GM12878 (cell line): ENCODE measurements around the gene SURF2.

Experiments
- BHLHE40 ChIP-seq, 2 experiments: fragments of 450-650 bp in 1 of 2; IDR thresholded peaks; 2 replicates each; pipeline ENCODE4 v1.6.1; 2011 to 2017; ENCODE audit warnings: low read depth in 2 of 2, borderline replicate concordance in 1 of 2, improper control_type of control experiment in 1 of 2, low read length in 1 of 2, mild to moderate bottlenecking in 1 of 2
- CHD2 ChIP-seq: IDR thresholded peaks from 2 replicates; pipeline ENCODE4 v1.6.1; 2011; ENCODE audit warnings: low read depth, low read length, improper control_type of control experiment, borderline replicate concordance
- CHD4 ChIP-seq: fragments of 200-600 bp; sonication (generic); IDR thresholded peaks from 2 replicates; pipeline ENCODE4 v1.6.1; 2016; ENCODE audit warnings: mild to moderate bottlenecking
- CTCF ChIP-seq, 3 experiments: IDR thresholded peaks in 2 of 3; conservative IDR thresholded peaks in 1 of 3; 2 replicates each; pipeline ENCODE4 v1.5.1; 2011; ENCODE audit warnings: low read depth in 3 of 3, low read length in 3 of 3, mild to moderate bottlenecking in 3 of 3, control low read depth in 2 of 3, moderate library complexity in 2 of 3, inconsistent platforms in 1 of 3, mixed read lengths in 1 of 3; ENCODE audit not compliant: control insufficient read depth in 2 of 3, insufficient read depth in 1 of 3; ENCODE audit errors: extremely low read depth in 1 of 3
- EP300 ChIP-seq, 2 experiments: fragments of 150-350 bp in 1 of 2; IDR thresholded peaks; 2 replicates each; pipeline ENCODE4 v1.6.1; 2011 to 2012; ENCODE audit warnings: low read depth in 2 of 2, low read length in 2 of 2, borderline replicate concordance in 1 of 2, improper control_type of control experiment in 1 of 2, inconsistent platforms in 1 of 2; ENCODE audit not compliant: control insufficient read depth in 1 of 2
- EZH2 ChIP-seq: IDR thresholded peaks from 2 replicates; pipeline ENCODE4 v1.6.1; 2012; ENCODE audit warnings: low read depth, mild to moderate bottlenecking, control low read depth, inconsistent platforms, low read length, borderline replicate concordance; ENCODE audit not compliant: control insufficient read depth
- MYB ChIP-seq: fragments of 150-350 bp; IDR thresholded peaks from 2 replicates; pipeline ENCODE4 v1.6.1; 2014; ENCODE audit warnings: mild to moderate bottlenecking, low read depth, low read length, borderline replicate concordance
- MYC ChIP-seq: IDR thresholded peaks from 2 replicates; pipeline ENCODE4 v1.6.1; 2011; ENCODE audit warnings: mild to moderate bottlenecking, low read length, moderate library complexity, inconsistent platforms; ENCODE audit not compliant: insufficient read depth, insufficient replicate concordance, insufficient read length, severe bottlenecking
- NR2C2 ChIP-seq: IDR thresholded peaks from 2 replicates; pipeline ENCODE4 v1.6.1; 2011; ENCODE audit warnings: borderline replicate concordance, low read depth; ENCODE audit not compliant: control insufficient read depth, insufficient read length
- POLR2A ChIP-seq: IDR thresholded peaks from 2 replicates; pipeline ENCODE4 v1.6.1; 2011; ENCODE audit warnings: low read depth, mild to moderate bottlenecking, low read length
- RFX5 ChIP-seq: IDR thresholded peaks from 2 replicates; pipeline ENCODE4 v1.6.1; 2011; ENCODE audit warnings: low read depth, low read length, improper control_type of control experiment
- SREBF2 ChIP-seq: IDR thresholded peaks from 2 replicates; pipeline ENCODE4 v1.6.1; 2012; ENCODE audit warnings: mild to moderate bottlenecking, low read length
- ZBTB33 ChIP-seq: fragments of 450-650 bp; IDR thresholded peaks from 2 replicates; pipeline ENCODE4 v1.6.1; 2017; ENCODE audit warnings: mild to moderate bottlenecking

GRCh38 chr9:133386338-133386737 is 30.0 kb downstream of the SURF2 start:
- no peak for TF ChIP-seq SREBF2
- TF ChIP-seq CHD2: no peak
- TF ChIP-seq CHD4: no peak
- TF ChIP-seq CTCF (IDR thresholded peaks at IDR 0.05 in 2 of 3, conservative IDR thresholded peaks at IDR 0.05 in 1 of 3; ENCODE audit: control insufficient read depth in 2 of 3, extremely low read depth in 1 of 3, insufficient read depth in 1 of 3, low read depth in 3 of 3, low read length in 3 of 3): no peak
- TF ChIP-seq RFX5: no peak
- no peak for TF ChIP-seq POLR2A
- no peak for TF ChIP-seq ZBTB33
- no peak for TF ChIP-seq EZH2
- TF ChIP-seq MYC: no peak
- TF ChIP-seq EP300 (IDR thresholded peaks at IDR 0.05; ENCODE audit: borderline replicate concordance in 1 of 2, control insufficient read depth in 1 of 2, low read depth in 2 of 2, low read length in 2 of 2): no peak
- no peak for TF ChIP-seq BHLHE40 (IDR thresholded peaks at IDR 0.05; ENCODE audit: borderline replicate concordance in 1 of 2, low read depth in 2 of 2, low read length in 1 of 2)
- TF ChIP-seq NR2C2: no peak
- TF ChIP-seq MYB: no peak
